T-cell (primary cell): Measurements from ENCODE around the gene MRPL24. TPM values are rescaled to one million over a fixed set of nuclear protein-coding genes. Genes with fewer than 3 reads are reported as not detected.

ENCODE experiments used
- ATAC-seq, 4 experiments: fragments of 200-7000 bp in 3 of 4; fragments of 150-1000 bp in 1 of 4; cut with Tn5 transposase; replicated peaks in 1 of 4; 1 replicate in 3 of 4; 2 replicates in 1 of 4; pipeline ENCODE4 v1.10.0; 2021; ENCODE audit warnings: moderate library complexity in 3 of 4, mild to moderate bottlenecking in 2 of 4, moderate number of reproducible peaks in 1 of 4
- CTCF ChIA-PET, 2 donors: fragments of 300-600 bp; sonication (Branson Sonifier 250); formaldehyde crosslinking; loops; one replicate each; lab custom pipeline; 2022; ENCODE audit warnings: antibody characterized with exemption in 2 of 2; lab: Charles Lee
- POLR2A ChIA-PET, 2 donors: fragments of 300-600 bp; sonication (Branson Sonifier 250); formaldehyde crosslinking; loops; one replicate each; lab custom pipeline; 2022; ENCODE audit warnings: antibody characterized with exemption in 2 of 2; lab: Charles Lee
- DNase-seq, 35 experiments: peaks; one replicate each; pipeline versions ENCODE4 v3.0.0 to v3.0.0-alpha.2; 2013 to 2023
- H3K27ac ChIP-seq: one replicate; pipeline ENCODE4 v1.5.1; 2013; ENCODE audit warnings: low read length
- H3K27me3 ChIP-seq, 2 experiments: replicated peaks in 1 of 2; 1 replicate in 1 of 2; 2 replicates in 1 of 2; pipeline versions ENCODE4 v1.6.1 to v1.7.0; 2013; ENCODE audit warnings: low read length in 1 of 2, mixed read lengths in 1 of 2; ENCODE audit not compliant: control insufficient read depth in 2 of 2, insufficient read depth in 2 of 2; ENCODE audit errors: extremely low read depth in 1 of 2
- H3K36me3 ChIP-seq, 2 donors: 1 replicate in 1 of 2; 2 replicates in 1 of 2; pipeline versions ENCODE4 v1.6.1 to v1.7.0; 2013; ENCODE audit warnings: low read length in 1 of 2; ENCODE audit not compliant: control insufficient read depth in 2 of 2, insufficient read depth in 1 of 2; ENCODE audit errors: extremely low read depth in 1 of 2
- H3K4me1 ChIP-seq, 2 experiments: 1 replicate in 1 of 2; 2 replicates in 1 of 2; pipeline versions ENCODE4 v1.6.1 to v1.7.0; 2013; ENCODE audit warnings: low read length in 2 of 2, mixed read lengths in 1 of 2; ENCODE audit not compliant: insufficient read depth in 2 of 2, control insufficient read depth in 1 of 2; ENCODE audit errors: extremely low read depth in 1 of 2
- H3K4me3 ChIP-seq, 2 donors: 1 replicate in 1 of 2; 2 replicates in 1 of 2; pipeline versions ENCODE4 v1.5.1 to v1.7.0; 2013; ENCODE audit warnings: mild to moderate bottlenecking in 2 of 2, low read length in 1 of 2, moderate library complexity in 1 of 2; ENCODE audit not compliant: control insufficient read depth in 1 of 2; ENCODE audit errors: extremely low read depth in 1 of 2
- H3K9me3 ChIP-seq: 2 replicates; pipeline ENCODE4 v1.7.0; 2013
- H3K27ac Mint-ChIP-seq, 2 donors: one replicate each; pipeline ENCODE4 v1.8.0; 2020 to 2021; ENCODE audit warnings: mild to moderate bottlenecking in 2 of 2, mixed read lengths in 2 of 2
- H3K27me3 Mint-ChIP-seq, 2 donors: one replicate each; pipeline ENCODE4 v1.8.0; 2021 to 2022; ENCODE audit warnings: mixed read lengths in 2 of 2
- H3K36me3 Mint-ChIP-seq: one replicate; pipeline ENCODE4 v1.8.0; 2021; ENCODE audit warnings: mixed read lengths
- H3K4me1 Mint-ChIP-seq, 3 donors: one replicate each; pipeline ENCODE4 v1.8.0; 2020 to 2022; ENCODE audit warnings: mixed read lengths in 3 of 3, mild to moderate bottlenecking in 1 of 3
- H3K4me3 Mint-ChIP-seq, 3 donors: one replicate each; pipeline ENCODE4 v1.8.0; 2020 to 2022; ENCODE audit warnings: mild to moderate bottlenecking in 3 of 3, mixed read lengths in 3 of 3, moderate library complexity in 3 of 3
- H3K9me3 Mint-ChIP-seq, 3 donors: one replicate each; pipeline ENCODE4 v1.8.0; 2020 to 2022; ENCODE audit warnings: mixed read lengths in 3 of 3
- WGBS: methylation state at CpG from one replicate; pipeline ENCODE4 v1.1.5; 2013; ENCODE audit warnings: missing lambda C conversion rate; ENCODE audit not compliant: insufficient coverage; 5-methylcytosine and 5-hydroxymethylcytosine counted together
- total RNA-seq, 35 experiments: library from RNA in 6 of 35; stranded (reverse) in 6 of 35; fragments of 120-200 nt in 1 of 35; gene quantifications; one replicate each; pipeline versions ENCODE4 v1.2.1 to v1.2.4 and lab custom pipeline; 2013 to 2026

The MRPL24 gene
- total RNA-seq, 5 donors from 2014 or later (not counting 1 experiment from before 2014, with no cell fraction given): 23.8 to 66.6 (median 52.6) TPM

GRCh38 chr1:156704930-156705320 lies 36.0 kb downstream of the MRPL24 start:
- H3K9me3 ChIP-seq: no peaks in the 10 kb centered on the region
- POLR2A ChIA-PET: no interaction called here
- H3K4me3 ChIP-seq: peak overlapping the region; percentile 35 to 61
- peaks cover under 1% of the 10 kb centered on the region for H3K36me3 Mint-ChIP-seq
- peaks cover 7 to 32% of the 10 kb centered on the region in 2 donors for H3K27me3 Mint-ChIP-seq
- H3K4me1 ChIP-seq: peaks cover 16 to 42% of the 10 kb centered on the region in 2 experiments
- no peak overlapping the region for H3K27ac Mint-ChIP-seq
- H3K4me3 Mint-ChIP-seq: peak overlapping the region; percentile 67 to 91 (median 83)
- H3K36me3 ChIP-seq: no peaks in the 10 kb centered on the region
- H3K27me3 ChIP-seq: peaks cover 7 to 59% of the 10 kb centered on the region in 2 experiments
- H3K27ac ChIP-seq: no peak overlapping the region
- H3K4me1 Mint-ChIP-seq: peaks cover 21 to 32% (median 30%) of the 10 kb centered on the region in 3 donors
- WGBS: 9% methylated on average over 28 of the region's 29 CpGs
- no peak for ATAC-seq
- CTCF ChIA-PET: interaction anchor here (1.5 to 2.6 kb wide), 3 partner anchors 15 to 155 kb away, joined by 3 to 22 read pairs (median 11); no protein-coding TSS in a partner anchor
- no peaks in the 10 kb centered on the region for H3K9me3 Mint-ChIP-seq
- DNase-seq: peak in 3 of 35 experiments; percentile 10 to 32 (median 22)

GRCh38 chr1:156704166-156704711 lies 36.6 kb downstream of the MRPL24 start:
- POLR2A ChIA-PET: no interaction called here
- Mint-ChIP-seq H3K36me3 (peaks cover 5% of the 10 kb centered on the region), H3K4me3 (peak overlapping the region; percentile 29 to 91 (median 50)), H3K9me3 (no peaks in the 10 kb centered on the region), H3K27me3 (peaks cover 7 to 34% of the 10 kb centered on the region in 2 donors), H3K27ac (peak overlapping the region in 1 of 2 donors; percentile 27), H3K4me1 (peaks cover 21 to 32% (median 30%) of the 10 kb centered on the region in 3 donors)
- CTCF ChIA-PET: no interaction called here
- Histone ChIP-seq H3K9me3 (no peaks in the 10 kb centered on the region), H3K4me1 (peaks cover 16 to 42% of the 10 kb centered on the region in 2 experiments), H3K27me3 (peaks cover 7 to 64% of the 10 kb centered on the region in 2 experiments), H3K36me3 (no peaks in the 10 kb centered on the region), H3K27ac (no peak overlapping the region), H3K4me3 (no peak overlapping the region)
- 80% methylated on average over 1 of the region's 10 CpGs for WGBS
- DNase-seq (no peak), ATAC-seq (no peak)

DNA sequence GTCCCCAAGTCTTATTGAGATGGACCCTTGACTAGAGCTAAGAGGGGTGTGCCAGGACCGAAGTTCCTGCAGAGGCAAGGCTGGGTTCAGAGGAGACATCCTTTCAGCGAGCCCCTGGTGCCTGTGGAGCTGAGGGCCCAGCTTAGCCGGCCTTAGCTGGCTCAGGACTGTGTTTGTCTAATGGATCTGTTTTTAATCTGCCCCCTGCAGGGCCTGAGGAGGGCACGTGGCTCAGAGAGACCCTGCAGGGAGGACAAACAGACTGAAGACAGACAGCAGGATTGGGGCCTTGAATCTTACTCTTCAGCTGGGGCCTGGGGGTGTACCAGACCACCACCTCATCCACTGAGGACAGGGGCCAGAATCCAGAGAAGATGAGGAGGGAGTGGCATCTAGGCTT lies 37.1 kb downstream of the MRPL24 start:
- no peak overlapping the region for H3K4me3 ChIP-seq
- Mint-ChIP-seq H3K27ac (no peak overlapping the region), H3K36me3 (peaks cover 5% of the 10 kb centered on the region), H3K4me1 (peaks cover 21 to 32% (median 30%) of the 10 kb centered on the region in 3 donors), H3K27me3 (peaks cover 11 to 38% of the 10 kb centered on the region in 2 donors), H3K4me3 (peak overlapping the region; percentile 29 to 91 (median 50)), H3K9me3 (no peaks in the 10 kb centered on the region)
- H3K36me3 ChIP-seq: no peaks in the 10 kb centered on the region
- H3K27ac ChIP-seq: no peak overlapping the region
- ChIA-PET CTCF (interaction anchor here in 1 of 2 donors (1.0 kb wide), 1 partner anchor 43 kb away, joined by 10 read pairs; no protein-coding TSS in a partner anchor), POLR2A (no interaction called here)
- WGBS: 76% methylated on average over 4 of the region's 4 CpGs
- H3K9me3 ChIP-seq: no peaks in the 10 kb centered on the region
- no peak for ATAC-seq
- peaks cover 16 to 42% of the 10 kb centered on the region in 2 experiments for H3K4me1 ChIP-seq
- DNase-seq: no peak
- peaks cover 7 to 69% of the 10 kb centered on the region in 2 experiments for H3K27me3 ChIP-seq

- CTCF ChIA-PET: interaction anchor here (0.5 to 1.1 kb wide), 6 partner anchors 10 to 1259 kb away, joined by 3 to 10 read pairs (median 4); no protein-coding TSS in a partner anchor
These were observed 37.6 kb downstream of the MRPL24 start for GRCh38 chr1:156703336-156703735.

GRCh38 chr1:156700736-156701531 lies 40.0 kb downstream of the MRPL24 start:
- Histone ChIP-seq H3K27me3 (peaks cover 7 to 88% of the 10 kb centered on the region in 2 experiments), H3K36me3 (no peaks in the 10 kb centered on the region), H3K4me1 (peaks cover 6 to 23% of the 10 kb centered on the region in 2 experiments), H3K4me3 (no peak overlapping the region), H3K9me3 (no peaks in the 10 kb centered on the region), H3K27ac (no peak overlapping the region)
- peaks cover 10 to 18% (median 15%) of the 10 kb centered on the region in 3 donors for H3K4me1 Mint-ChIP-seq
- no peak overlapping the region for H3K27ac Mint-ChIP-seq
- POLR2A ChIA-PET: no interaction called here
- no peaks in the 10 kb centered on the region for H3K9me3 Mint-ChIP-seq
- H3K4me3 Mint-ChIP-seq: no peak overlapping the region
- DNase-seq (peak in 1 of 35 experiments; percentile 18), ATAC-seq (peak in 1 of 4 experiments; percentile 64)
- H3K27me3 Mint-ChIP-seq: peaks cover 30 to 57% of the 10 kb centered on the region in 2 donors
- CTCF ChIA-PET: interaction anchor here (0.7 to 0.9 kb wide), 2 partner anchors 77 to 1431 kb away, joined by 3 to 6 read pairs; no protein-coding TSS in a partner anchor
- WGBS: 67% methylated on average over 4 of the region's 8 CpGs
- H3K36me3 Mint-ChIP-seq: peaks cover 5% of the 10 kb centered on the region

More at GRCh38 chr1:156703336-156703735, 37.6 kb downstream of the MRPL24 start:
- ATAC-seq (no peak), DNase-seq (no peak)
- H3K4me1 ChIP-seq: peaks cover 16 to 42% of the 10 kb centered on the region in 2 experiments
- peaks cover 7 to 72% of the 10 kb centered on the region in 2 experiments for H3K27me3 ChIP-seq
- no peak overlapping the region for H3K4me3 ChIP-seq
- no peaks in the 10 kb centered on the region for H3K9me3 ChIP-seq
- no peaks in the 10 kb centered on the region for H3K9me3 Mint-ChIP-seq
- peaks cover 21 to 32% (median 30%) of the 10 kb centered on the region in 3 donors for H3K4me1 Mint-ChIP-seq
- POLR2A ChIA-PET: no interaction called here
- H3K36me3 ChIP-seq: no peaks in the 10 kb centered on the region
- no peak overlapping the region for H3K27ac Mint-ChIP-seq
- no peak overlapping the region for H3K4me3 Mint-ChIP-seq
- H3K27ac ChIP-seq: no peak overlapping the region
- peaks cover 15 to 39% of the 10 kb centered on the region in 2 donors for H3K27me3 Mint-ChIP-seq
- peaks cover 5% of the 10 kb centered on the region for H3K36me3 Mint-ChIP-seq
- WGBS: 84% methylated on average over 2 of the region's 4 CpGs

GRCh38 chr1:156698995-156699394 lies 41.9 kb downstream of the MRPL24 start:
- CTCF ChIA-PET: interaction anchor here in 1 of 2 donors (0.5 kb wide), 1 partner anchor 102 kb away, joined by 3 read pairs; no protein-coding TSS in a partner anchor
- H3K36me3 Mint-ChIP-seq: peaks cover 5% of the 10 kb centered on the region
- WGBS: 93% methylated on average over 1 of the region's 1 CpG

More at GRCh38 chr1:156698995-156699394, 41.9 kb downstream of the MRPL24 start:
- Mint-ChIP-seq H3K27me3 (peaks cover 31 to 57% of the 10 kb centered on the region in 2 donors), H3K27ac (no peak overlapping the region), H3K9me3 (no peaks in the 10 kb centered on the region), H3K4me1 (peaks cover under 1 to 3% (median 2%) of the 10 kb centered on the region in 3 donors), H3K4me3 (peak overlapping the region in 1 of 3 donors; percentile 13)
- H3K4me1 ChIP-seq: peaks cover 2 to 6% of the 10 kb centered on the region in 2 experiments
- H3K9me3 ChIP-seq: no peaks in the 10 kb centered on the region
- POLR2A ChIA-PET: no interaction called here
- ATAC-seq (no peak), DNase-seq (no peak)
- H3K36me3 ChIP-seq: no peaks in the 10 kb centered on the region
- no peak overlapping the region for H3K4me3 ChIP-seq
- no peak overlapping the region for H3K27ac ChIP-seq
- H3K27me3 ChIP-seq: peaks cover under 1 to 85% of the 10 kb centered on the region in 2 experiments
